Right lobe of liver (tissue), 4 donors: ENCODE data around the gene PTPN1.

ENCODE experiments used
- CTCF ChIP-seq, 4 donors: fragments of 200-600 bp in 3 of 4; fragments of 450-650 bp in 1 of 4; IDR thresholded peaks; one replicate each; pipeline versions ENCODE4 v1.5.1 to v1.8.0; 2016 to 2022; ENCODE audit warnings: antibody characterized with exemption in 4 of 4, mild to moderate bottlenecking in 2 of 4
- POLR2A ChIP-seq: fragments of 450-650 bp; IDR thresholded peaks from one replicate; pipeline ENCODE4 v1.6.1; 2017; ENCODE audit warnings: antibody characterized with exemption, mild to moderate bottlenecking
- donor health status: DM: no; HTN: no; CAD: no.
- donor health status: DM: no; HTN: no; CAD: no.
- donor health status: DM: no; HTN: yes; CAD: no.

- no peak for TF ChIP-seq CTCF (IDR thresholded peaks at IDR 0.05)
- no peak for TF ChIP-seq POLR2A
These were observed 13.3 kb upstream of the PTPN1 start for GRCh38 chr20:50496773-50497385.
